NB4 (cell line): Measurements from ENCODE around the gene ELOA.

Experiments used
- MYC ChIP-seq: IDR thresholded peaks from 2 replicates; pipeline ENCODE4 v1.6.1; 2011; ENCODE audit warnings: low read depth, low read length
- POLR2A ChIP-seq: IDR thresholded peaks from 2 replicates; pipeline ENCODE4 v1.6.1; 2011; ENCODE audit warnings: mild to moderate bottlenecking; ENCODE audit not compliant: insufficient read length; ENCODE audit errors: extremely low read depth
- TF ChIP-seq, protein P1 (sequence below): IDR thresholded peaks from one replicate; pipeline ENCODE4 v1.5.1; 2012; ENCODE audit warnings: low read depth, low read length

DNA sequence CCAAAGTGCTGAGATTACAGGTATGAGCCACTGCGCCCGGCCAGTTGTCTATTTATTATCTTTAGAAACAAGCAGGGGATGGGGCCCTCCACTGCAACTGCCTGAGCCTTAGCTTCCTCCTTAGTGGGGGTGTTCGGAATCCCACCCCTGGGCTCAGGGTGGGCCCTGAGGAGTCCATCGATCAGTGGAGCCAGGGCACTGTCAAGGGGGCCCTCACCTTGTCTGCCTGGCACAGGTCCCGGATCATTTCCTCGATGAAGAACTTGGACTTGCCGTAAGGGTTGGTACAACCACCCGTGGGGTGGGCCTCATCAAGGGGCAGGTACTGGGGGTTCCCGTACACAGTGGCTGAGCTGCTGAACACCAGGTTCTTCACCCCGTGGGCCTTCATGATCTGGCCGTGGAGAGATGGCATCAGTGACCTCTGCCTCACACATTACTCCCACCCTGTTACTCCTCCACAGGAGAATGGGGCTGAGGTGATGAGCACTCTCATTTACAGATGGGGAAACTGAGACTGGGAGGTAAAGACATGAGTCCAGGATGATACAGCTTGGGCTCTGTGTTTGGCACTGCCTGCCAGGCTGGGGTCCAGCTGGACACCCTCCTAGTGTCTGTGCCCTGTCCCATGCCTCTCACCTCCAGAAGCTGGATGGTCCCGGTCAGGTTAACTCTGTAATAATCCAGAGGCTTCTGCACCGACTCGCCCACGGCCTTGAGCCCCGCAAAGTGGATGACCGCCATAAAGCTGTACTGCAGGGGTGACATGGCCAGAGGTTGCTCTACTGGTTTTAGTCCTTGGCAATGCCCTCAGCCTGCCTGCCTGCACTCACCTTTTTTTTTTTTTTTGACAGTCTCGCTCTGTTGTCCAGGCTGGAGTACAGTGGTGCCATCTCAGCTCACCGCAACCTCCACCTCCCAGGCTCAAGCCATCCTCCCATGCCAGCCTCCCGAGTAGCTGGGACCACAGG, 54.5 kb downstream of the ELOA start:
- TF ChIP-seq, protein P1, sequence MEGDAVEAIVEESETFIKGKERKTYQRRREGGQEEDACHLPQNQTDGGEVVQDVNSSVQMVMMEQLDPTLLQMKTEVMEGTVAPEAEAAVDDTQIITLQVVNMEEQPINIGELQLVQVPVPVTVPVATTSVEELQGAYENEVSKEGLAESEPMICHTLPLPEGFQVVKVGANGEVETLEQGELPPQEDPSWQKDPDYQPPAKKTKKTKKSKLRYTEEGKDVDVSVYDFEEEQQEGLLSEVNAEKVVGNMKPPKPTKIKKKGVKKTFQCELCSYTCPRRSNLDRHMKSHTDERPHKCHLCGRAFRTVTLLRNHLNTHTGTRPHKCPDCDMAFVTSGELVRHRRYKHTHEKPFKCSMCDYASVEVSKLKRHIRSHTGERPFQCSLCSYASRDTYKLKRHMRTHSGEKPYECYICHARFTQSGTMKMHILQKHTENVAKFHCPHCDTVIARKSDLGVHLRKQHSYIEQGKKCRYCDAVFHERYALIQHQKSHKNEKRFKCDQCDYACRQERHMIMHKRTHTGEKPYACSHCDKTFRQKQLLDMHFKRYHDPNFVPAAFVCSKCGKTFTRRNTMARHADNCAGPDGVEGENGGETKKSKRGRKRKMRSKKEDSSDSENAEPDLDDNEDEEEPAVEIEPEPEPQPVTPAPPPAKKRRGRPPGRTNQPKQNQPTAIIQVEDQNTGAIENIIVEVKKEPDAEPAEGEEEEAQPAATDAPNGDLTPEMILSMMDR, result no peak
- no peak for TF ChIP-seq POLR2A
- no peak for TF ChIP-seq MYC
